ENCODE data around the gene MRPL34.

Gene MRPL34

DNA sequence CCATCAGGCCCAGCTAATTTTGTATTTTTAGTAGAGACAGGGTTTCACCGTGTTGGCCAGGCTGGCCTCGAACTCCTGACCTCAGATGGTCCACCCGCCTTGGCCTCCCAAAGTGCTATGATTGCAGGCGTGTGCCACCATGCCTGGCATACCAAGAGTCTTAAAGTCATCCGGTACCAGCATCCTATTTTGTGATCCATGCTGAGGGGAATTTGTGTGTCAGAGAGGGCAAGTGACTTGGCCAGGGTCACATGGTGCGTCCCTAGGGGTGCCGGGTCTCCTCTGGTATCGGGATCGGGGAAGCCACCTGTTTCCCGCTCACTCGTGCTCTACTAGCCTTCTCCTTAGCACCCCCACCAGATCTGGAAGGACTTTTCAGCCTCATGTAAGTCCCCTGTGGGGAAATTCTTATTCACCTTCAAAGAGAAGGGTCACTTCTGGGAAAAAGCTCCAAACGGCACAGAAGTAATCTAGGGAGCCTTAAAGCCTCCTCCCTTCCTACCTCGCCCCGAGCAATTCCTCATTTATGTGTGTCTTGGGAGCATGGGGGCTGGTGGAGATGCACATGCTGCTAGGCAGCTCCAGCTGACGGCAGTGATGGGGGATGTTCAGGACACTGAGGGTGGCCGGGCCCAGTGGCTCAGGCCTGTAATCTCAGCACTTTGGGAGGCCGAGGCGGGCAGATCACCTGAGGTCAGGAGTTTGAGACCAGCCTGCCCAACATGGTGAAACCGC lies 30.1 kb upstream of the MRPL34 start:
- Histone ChIP-seq H3K27me3 (ENCODE audit: insufficient read depth, poor library complexity, severe bottlenecking) (no peaks in the 10 kb centered on the region), H3K4me3 (replicated peaks; ENCODE audit: insufficient read depth, low read length) (no peak overlapping the region), H3K27ac (replicated peaks) (no peak overlapping the region)
- TF ChIP-seq, protein P1, sequence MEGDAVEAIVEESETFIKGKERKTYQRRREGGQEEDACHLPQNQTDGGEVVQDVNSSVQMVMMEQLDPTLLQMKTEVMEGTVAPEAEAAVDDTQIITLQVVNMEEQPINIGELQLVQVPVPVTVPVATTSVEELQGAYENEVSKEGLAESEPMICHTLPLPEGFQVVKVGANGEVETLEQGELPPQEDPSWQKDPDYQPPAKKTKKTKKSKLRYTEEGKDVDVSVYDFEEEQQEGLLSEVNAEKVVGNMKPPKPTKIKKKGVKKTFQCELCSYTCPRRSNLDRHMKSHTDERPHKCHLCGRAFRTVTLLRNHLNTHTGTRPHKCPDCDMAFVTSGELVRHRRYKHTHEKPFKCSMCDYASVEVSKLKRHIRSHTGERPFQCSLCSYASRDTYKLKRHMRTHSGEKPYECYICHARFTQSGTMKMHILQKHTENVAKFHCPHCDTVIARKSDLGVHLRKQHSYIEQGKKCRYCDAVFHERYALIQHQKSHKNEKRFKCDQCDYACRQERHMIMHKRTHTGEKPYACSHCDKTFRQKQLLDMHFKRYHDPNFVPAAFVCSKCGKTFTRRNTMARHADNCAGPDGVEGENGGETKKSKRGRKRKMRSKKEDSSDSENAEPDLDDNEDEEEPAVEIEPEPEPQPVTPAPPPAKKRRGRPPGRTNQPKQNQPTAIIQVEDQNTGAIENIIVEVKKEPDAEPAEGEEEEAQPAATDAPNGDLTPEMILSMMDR (IDR thresholded peaks at IDR 0.05; ENCODE audit: insufficient read depth, low read length): no peak
- TF ChIP-seq GABPA (IDR thresholded peaks at IDR 0.05; ENCODE audit: low read depth): no peak
- TF ChIP-seq POLR2AphosphoS5 (IDR thresholded peaks at IDR 0.05; ENCODE audit: low read depth): no peak
- DNase-seq (ENCODE audit: low read depth in 1 of 2, low spot score in 1 of 2): no peak

DNA sequence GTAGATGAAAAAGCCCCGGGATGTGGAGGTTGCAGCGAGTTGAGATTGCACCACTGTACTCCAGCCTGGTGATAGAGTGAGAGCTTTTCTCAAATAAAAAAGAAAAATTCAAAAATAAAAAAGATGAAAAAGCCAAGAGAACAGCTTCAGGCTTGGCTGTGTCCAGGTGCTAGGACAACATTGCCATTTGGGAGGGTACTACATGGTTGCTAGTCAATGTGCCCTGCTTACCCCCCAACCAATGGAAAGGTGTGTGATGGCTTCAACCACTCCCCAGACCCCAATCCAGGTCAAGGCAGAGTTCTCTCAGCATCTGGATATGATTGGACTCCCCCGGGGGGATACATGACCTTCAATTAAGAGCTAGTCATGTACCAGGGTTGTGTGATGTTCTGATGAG lies 26.2 kb upstream of the MRPL34 start:
- TF ChIP-seq SPI1 (IDR thresholded peaks at IDR 0.05; ENCODE audit: borderline replicate concordance, low read depth): no peak
- TF ChIP-seq POLR2AphosphoS5 (IDR thresholded peaks at IDR 0.05; ENCODE audit: low read depth): no peak
- TF ChIP-seq, protein P2, sequence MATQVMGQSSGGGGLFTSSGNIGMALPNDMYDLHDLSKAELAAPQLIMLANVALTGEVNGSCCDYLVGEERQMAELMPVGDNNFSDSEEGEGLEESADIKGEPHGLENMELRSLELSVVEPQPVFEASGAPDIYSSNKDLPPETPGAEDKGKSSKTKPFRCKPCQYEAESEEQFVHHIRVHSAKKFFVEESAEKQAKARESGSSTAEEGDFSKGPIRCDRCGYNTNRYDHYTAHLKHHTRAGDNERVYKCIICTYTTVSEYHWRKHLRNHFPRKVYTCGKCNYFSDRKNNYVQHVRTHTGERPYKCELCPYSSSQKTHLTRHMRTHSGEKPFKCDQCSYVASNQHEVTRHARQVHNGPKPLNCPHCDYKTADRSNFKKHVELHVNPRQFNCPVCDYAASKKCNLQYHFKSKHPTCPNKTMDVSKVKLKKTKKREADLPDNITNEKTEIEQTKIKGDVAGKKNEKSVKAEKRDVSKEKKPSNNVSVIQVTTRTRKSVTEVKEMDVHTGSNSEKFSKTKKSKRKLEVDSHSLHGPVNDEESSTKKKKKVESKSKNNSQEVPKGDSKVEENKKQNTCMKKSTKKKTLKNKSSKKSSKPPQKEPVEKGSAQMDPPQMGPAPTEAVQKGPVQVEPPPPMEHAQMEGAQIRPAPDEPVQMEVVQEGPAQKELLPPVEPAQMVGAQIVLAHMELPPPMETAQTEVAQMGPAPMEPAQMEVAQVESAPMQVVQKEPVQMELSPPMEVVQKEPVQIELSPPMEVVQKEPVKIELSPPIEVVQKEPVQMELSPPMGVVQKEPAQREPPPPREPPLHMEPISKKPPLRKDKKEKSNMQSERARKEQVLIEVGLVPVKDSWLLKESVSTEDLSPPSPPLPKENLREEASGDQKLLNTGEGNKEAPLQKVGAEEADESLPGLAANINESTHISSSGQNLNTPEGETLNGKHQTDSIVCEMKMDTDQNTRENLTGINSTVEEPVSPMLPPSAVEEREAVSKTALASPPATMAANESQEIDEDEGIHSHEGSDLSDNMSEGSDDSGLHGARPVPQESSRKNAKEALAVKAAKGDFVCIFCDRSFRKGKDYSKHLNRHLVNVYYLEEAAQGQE (IDR thresholded peaks at IDR 0.05; ENCODE audit: insufficient replicate concordance, low read depth): no peak
- TF ChIP-seq, protein P1 (IDR thresholded peaks at IDR 0.05; ENCODE audit: insufficient read depth, low read length): no peak
- TF ChIP-seq GABPA (IDR thresholded peaks at IDR 0.05; ENCODE audit: low read depth): no peak
- no peak overlapping the region for H3K27ac ChIP-seq (replicated peaks)
- H3K4me3 ChIP-seq (replicated peaks; ENCODE audit: insufficient read depth, low read length): no peak overlapping the region
- no peaks in the 10 kb centered on the region for H3K27me3 ChIP-seq (ENCODE audit: insufficient read depth, poor library complexity, severe bottlenecking)
- DNase-seq (ENCODE audit: low read depth in 1 of 2, low spot score in 1 of 2): no peak

DNA sequence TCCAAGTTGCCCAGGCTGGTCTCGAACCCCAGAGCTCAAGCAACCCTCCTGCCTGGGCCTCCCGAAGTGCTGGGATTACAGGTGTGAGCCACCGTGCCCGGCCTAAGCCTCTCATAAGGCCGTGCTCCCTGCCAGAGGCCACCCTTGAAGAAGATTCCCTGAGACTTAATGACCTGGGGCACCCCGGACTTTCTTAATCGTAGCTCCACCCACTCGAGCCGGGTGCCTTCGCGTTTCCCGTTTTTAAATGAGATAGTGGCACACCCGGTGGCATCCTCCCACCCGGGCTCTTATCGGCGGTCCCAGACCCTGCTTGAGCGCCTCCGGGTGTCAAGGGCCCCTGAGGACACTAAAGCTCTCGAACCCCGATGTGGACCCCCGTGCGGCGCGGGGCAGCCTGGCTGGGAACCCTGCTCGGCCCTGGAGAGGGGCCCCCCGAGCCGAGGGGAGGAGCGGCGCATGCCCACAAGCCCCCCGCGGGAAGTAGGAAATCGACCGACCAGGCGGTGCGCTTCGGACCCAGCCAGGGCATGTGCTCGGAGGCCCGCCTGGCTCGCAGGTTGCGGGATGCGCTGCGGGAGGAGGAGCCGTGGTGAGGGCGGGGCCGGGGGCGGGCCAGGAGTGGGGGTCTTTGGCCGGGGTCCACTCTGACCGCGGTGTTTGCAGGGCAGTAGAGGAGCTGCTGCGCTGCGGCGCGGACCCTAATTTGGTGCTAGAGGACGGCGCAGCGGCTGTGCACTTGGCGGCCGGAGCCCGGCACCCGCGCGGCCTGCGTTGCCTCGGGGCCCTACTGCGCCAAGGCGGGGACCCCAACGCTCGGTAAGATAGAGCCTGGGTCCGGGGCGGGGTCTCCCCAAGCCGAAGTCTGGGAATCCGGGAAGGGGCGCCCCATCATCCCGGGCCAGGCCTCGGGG lies 24.0 kb upstream of the MRPL34 start, which contains the start of gene ANKLE1:
TSS of gene ANKLE1 (plus strand) at position 511 of the 914 bp plus-strand sequence. CDS start at position 531, 20 bp downstream.
- H3K4me3 ChIP-seq (replicated peaks; ENCODE audit: insufficient read depth, low read length): peak within 1 kb of the TSS; percentile 66
- TF ChIP-seq, protein P2 (IDR thresholded peaks at IDR 0.05; ENCODE audit: insufficient replicate concordance, low read depth): peak; percentile 12
- TF ChIP-seq SPI1 (IDR thresholded peaks at IDR 0.05; ENCODE audit: borderline replicate concordance, low read depth) (peak; percentile 84), GABPA (IDR thresholded peaks at IDR 0.05; ENCODE audit: low read depth) (no peak), POLR2AphosphoS5 (IDR thresholded peaks at IDR 0.05; ENCODE audit: low read depth) (peak; percentile 69)
- TF ChIP-seq, protein P1 (IDR thresholded peaks at IDR 0.05; ENCODE audit: insufficient read depth, low read length): no peak
- DNase-seq (ENCODE audit: low read depth in 1 of 2, low spot score in 1 of 2): peak; percentile 77 to 89

More for the DNA sequence above, 24.0 kb upstream of the MRPL34 start, which contains the start of gene ANKLE1:
- peak within 1 kb of the TSS; percentile 76 for H3K27ac ChIP-seq (replicated peaks)
- H3K27me3 ChIP-seq (ENCODE audit: insufficient read depth, poor library complexity, severe bottlenecking): no peaks in the 10 kb centered on the region
